HepG2 (cell line): ENCODE measurements around the gene CTAGE1. TPM values are rescaled to one million over a fixed set of nuclear protein-coding genes. Genes with fewer than 3 reads are reported as not detected.

Experiments used
- ATAC-seq: fragments of 200-7000 bp; cut with Tn5 transposase; 3 replicates; pipeline ENCODE4 v1.9.1; 2020; ENCODE audit warnings: mild to moderate bottlenecking, moderate library complexity
- BruUV-seq: library from RNA; stranded (reverse); fragments of 400-500 nt; replicated peaks from 2 replicates; lab custom pipeline; 2021; lab: Mats Ljungman, UMichigan
- CTCF ChIA-PET: fragments of 300-600 bp; formaldehyde crosslinking; extraction: SDS; loops from one replicate; lab custom pipeline; 2021; ENCODE audit warnings: low total read pairs, inconsistent platforms, low intra/inter-chr PET ratio; lab: Yijun Ruan, JAX
- POLR2A ChIA-PET: fragments of 350-600 bp; sonication (Branson Sonifier 250); formaldehyde crosslinking; loops from one replicate; lab custom pipeline; 2020; ENCODE audit warnings: antibody characterized with exemption, inconsistent platforms; lab: Yijun Ruan, JAX
- DNase-seq: peaks from one replicate; pipeline ENCODE4 v3.0.0-alpha.2; 2015; ENCODE audit warnings: low spot score
- FAIRE-seq: peaks from 3 replicates; lab custom pipeline; 2011; peaks lifted over from hg19 to GRCh38; lab: Jason Lieb, UNC
- H2AFZ ChIP-seq: one replicate; pipeline ENCODE4 v1.6.1; 2011; ENCODE audit warnings: low read length, inconsistent platforms
- H3K27ac ChIP-seq: fragments of 300-600 bp; 3 replicates; pipeline ENCODE4 v1.8.0; 2011; ENCODE audit warnings: mixed run types, mild to moderate bottlenecking, mixed read lengths, low read length, inconsistent platforms; ENCODE audit not compliant: insufficient read depth; ENCODE audit errors: extremely low read length
- H3K27me3 ChIP-seq, 2 experiments: fragments of 200-600 bp in 1 of 2; 2 replicates in 1 of 2; 3 replicates in 1 of 2; pipeline versions ENCODE4 v1.6.0 to v1.8.0; 2011; ENCODE audit warnings: low read length in 2 of 2, mild to moderate bottlenecking in 2 of 2, moderate library complexity in 2 of 2, inconsistent platforms in 1 of 2; ENCODE audit not compliant: insufficient read depth in 2 of 2, control insufficient read depth in 1 of 2
- H3K36me3 ChIP-seq, 2 experiments: fragments of 200-600 bp in 1 of 2; replicated peaks in 1 of 2; 2 replicates in 1 of 2; 3 replicates in 1 of 2; pipeline versions ENCODE4 v1.5.1 to v1.8.0; 2011; ENCODE audit warnings: low read length in 2 of 2, inconsistent platforms in 1 of 2; ENCODE audit not compliant: insufficient read depth in 2 of 2, control insufficient read depth in 1 of 2
- H3K4me1 ChIP-seq: 2 replicates; pipeline ENCODE4 v1.5.1; 2012; ENCODE audit warnings: low read length, inconsistent platforms; ENCODE audit not compliant: insufficient read depth
- H3K4me2 ChIP-seq: 2 replicates; pipeline ENCODE4 v1.6.0; 2011; ENCODE audit warnings: low read depth, low read length, inconsistent platforms
- H3K4me3 ChIP-seq, 3 experiments: fragments of 200-600 bp in 1 of 3; sonication (generic), shearing (Covaris generic) in 1 of 3; replicated peaks in 1 of 3; 2 replicates each; pipeline ENCODE4 v1.5.1; 2011 to 2016; ENCODE audit warnings: low read length in 3 of 3, inconsistent platforms in 2 of 3, low read depth in 2 of 3, mild to moderate bottlenecking in 2 of 3, control low read depth in 1 of 3, mixed read lengths in 1 of 3; ENCODE audit not compliant: insufficient read depth in 1 of 3
- H3K79me2 ChIP-seq: one replicate; pipeline ENCODE4 v1.6.1; 2011; ENCODE audit warnings: low read length, inconsistent platforms; ENCODE audit not compliant: insufficient read depth
- H3K9ac ChIP-seq: 2 replicates; pipeline ENCODE4 v1.6.0; 2011; ENCODE audit warnings: mild to moderate bottlenecking, low read depth, low read length, inconsistent platforms; ENCODE audit not compliant: insufficient read depth
- H3K9me3 ChIP-seq: 2 replicates; pipeline ENCODE4 v1.5.1; 2012; ENCODE audit warnings: mild to moderate bottlenecking, low read length
- H4K20me1 ChIP-seq: 2 replicates; pipeline ENCODE4 v1.6.0; 2011; ENCODE audit warnings: inconsistent platforms, mild to moderate bottlenecking, low read length, moderate library complexity; ENCODE audit not compliant: insufficient read depth
- EP300 ChIP-seq, 3 experiments: sonication (generic) in 1 of 3; formaldehyde crosslinking in 1 of 3; IDR thresholded peaks; 2 replicates each; pipeline versions ENCODE4 v1.5.1 to v1.6.1; 2011 to 2020; ENCODE audit warnings: low read depth in 2 of 3, low read length in 2 of 3, borderline replicate concordance in 1 of 3, improper control_type of control experiment in 1 of 3, mild to moderate bottlenecking in 1 of 3, missing genetic modification reagents in 1 of 3, moderate library complexity in 1 of 3
- GMEB2 ChIP-seq: IDR thresholded peaks from 2 replicates; pipeline ENCODE4 v1.6.1; 2016; ENCODE audit warnings: missing biosample characterization, missing genetic modification reagents, low read depth
- HNRNPLL ChIP-seq: fragments of 200-400 bp; formaldehyde crosslinking; IDR thresholded peaks from 2 replicates; pipeline ENCODE4 v1.6.1; 2017; ENCODE audit warnings: mild to moderate bottlenecking, low read depth, low read length; ENCODE audit not compliant: poor library complexity, severe bottlenecking
- KDM3A ChIP-seq: IDR thresholded peaks from 2 replicates; pipeline ENCODE4 v1.6.1; 2018; ENCODE audit warnings: low read depth, missing compliant biosample characterization
- MNT ChIP-seq: fragments of 450-650 bp; IDR thresholded peaks from 2 replicates; pipeline ENCODE4 v1.6.1; 2016
- NONO ChIP-seq, 2 experiments: fragments of 450-650 bp in 1 of 2; sonication (generic) in 1 of 2; formaldehyde crosslinking in 1 of 2; IDR thresholded peaks in 1 of 2; conservative IDR thresholded peaks in 1 of 2; 2 replicates each; pipeline versions ENCODE4 v1.6.1 to v1.8.0; 2017 to 2022; ENCODE audit warnings: mild to moderate bottlenecking in 1 of 2, missing genetic modification reagents in 1 of 2, moderate library complexity in 1 of 2
- NR3C1 ChIP-seq: sonication (generic); formaldehyde crosslinking; IDR thresholded peaks from 2 replicates; pipeline ENCODE4 v1.4.0; 2020; ENCODE audit warnings: missing genetic modification reagents
- SALL2 ChIP-seq: sonication (generic); formaldehyde crosslinking; IDR thresholded peaks from 2 replicates; pipeline ENCODE4 v1.8.1; 2023; ENCODE audit warnings: mild to moderate bottlenecking, missing genetic modification reagents, inconsistent platforms
- SMARCC2 ChIP-seq: fragments of 450-650 bp; IDR thresholded peaks from 2 replicates; pipeline ENCODE4 v1.6.1; 2017; ENCODE audit warnings: antibody characterized with exemption, mild to moderate bottlenecking
- TEAD2 ChIP-seq: sonication (generic); formaldehyde crosslinking; IDR thresholded peaks from 2 replicates; pipeline ENCODE4 v1.9.0; 2021; ENCODE audit warnings: missing genetic modification reagents
- ZFP41 ChIP-seq: sonication (generic); formaldehyde crosslinking; IDR thresholded peaks from 2 replicates; pipeline ENCODE4 v1.4.0; 2020; ENCODE audit warnings: mild to moderate bottlenecking, missing genetic modification reagents, borderline replicate concordance
- ZNF180 ChIP-seq: sonication (generic); formaldehyde crosslinking; IDR thresholded peaks from 2 replicates; pipeline ENCODE4 v1.4.0; 2020; ENCODE audit warnings: low read depth, missing genetic modification reagents, borderline replicate concordance
- ZNF280B ChIP-seq: sonication (generic); formaldehyde crosslinking; IDR thresholded peaks from 2 replicates; pipeline ENCODE4 v1.5.0; 2020; ENCODE audit warnings: missing genetic modification reagents, mild to moderate bottlenecking, borderline replicate concordance
- ZNF451 ChIP-seq: sonication (generic); formaldehyde crosslinking; IDR thresholded peaks from 2 replicates; pipeline ENCODE4 v1.5.0; 2020; ENCODE audit warnings: mild to moderate bottlenecking, missing genetic modification reagents
- ZNF724P ChIP-seq: sonication (generic); formaldehyde crosslinking; IDR thresholded peaks from 2 replicates; pipeline ENCODE4 v1.8.0; 2022; ENCODE audit warnings: missing genetic modification reagents, borderline replicate concordance
- ZNF792 ChIP-seq: IDR thresholded peaks from 2 replicates; pipeline ENCODE4 v1.6.1; 2016
- WGBS: methylation state at CpG from one replicate; pipeline ENCODE4 v1.1.6; 2017; ENCODE audit warnings: low lambda C conversion rate; 5-methylcytosine and 5-hydroxymethylcytosine counted together
- in situ Hi-C: cut with HindIII; loops from 2 replicates; pipeline ENCODE4 v1.10.0; 2017; ENCODE audit warnings: low pct_unique_long_range_greater_than_20kb; ENCODE audit not compliant: extremely low pct_ligation_motif_present
- intact Hi-C: fragments of 100-400 bp; cut with micrococcal nuclease; formaldehyde crosslinking; loops from one replicate; pipeline ENCODE4 v1.10.0; 2022; ENCODE audit not compliant: unreplicated experiment
- polyA plus RNA-seq, 8 experiments: library from polyadenylated mRNA; depleted of rRNA in 3 of 8; stranded (reverse) in 7 of 8; unstranded in 1 of 8; fragments of >200 nt; fragmentation: Illumina TruSeq in 4 of 8; extraction: Trizol in 4 of 8; gene quantifications; 2 replicates each; pipeline versions ENCODE4 v1.2.1 to v1.2.3, GENCODE V29; 2011 to 2016; ENCODE audit warnings: low read depth in 4 of 8, missing spikeins in 1 of 8, mixed read lengths in 1 of 8; ENCODE audit not compliant: insufficient read depth in 1 of 8
- total RNA-seq, 5 experiments: library from RNA; depleted of rRNA; stranded (reverse); fragments of >200 nt; fragmentation: Illumina TruSeq; extraction: Trizol; gene quantifications; 2 replicates each; pipeline ENCODE4 v1.2.3, GENCODE V29; 2016; ENCODE audit warnings: low read depth in 1 of 5

The CTAGE1 gene
- total and polyA plus RNA-seq, 2 of the 13 experiments (the other 11 are each of a cell fraction or from before 2014, with no cell fraction given): 0.02 TPM; not detected in 1

GRCh38 chr18:22409445-22409844 is 8.3 kb downstream of the CTAGE1 start:
- in situ Hi-C loops: no loop called here
- TF ChIP-seq MNT: no peak
- no peak for TF ChIP-seq EP300 (IDR thresholded peaks at IDR 0.05; ENCODE audit: low read depth in 2 of 2, low read length in 2 of 2)
- no peak for TF ChIP-seq EP300 (CRISPR knock-in tag; IDR thresholded peaks at IDR 0.05; ENCODE audit: borderline replicate concordance)
- no peak for TF ChIP-seq ZNF180 (CRISPR knock-in tag)
- no peak for TF ChIP-seq ZNF724P
- no peak for TF ChIP-seq ZNF280B (CRISPR knock-in tag)
- TF ChIP-seq ZFP41: no peak
- TF ChIP-seq GMEB2: no peak
- no peak for TF ChIP-seq SALL2 (CRISPR knock-in tag)
- no peak for TF ChIP-seq SMARCC2
- no peak for TF ChIP-seq ZNF451 (CRISPR knock-in tag)
- no peak for TF ChIP-seq HNRNPLL
- TF ChIP-seq NR3C1 (CRISPR knock-in tag): no peak
- no peak for TF ChIP-seq ZNF792 (CRISPR knock-in tag)
- no peak for TF ChIP-seq KDM3A (CRISPR knock-in tag)
- TF ChIP-seq NONO (IDR thresholded peaks at IDR 0.05): no peak
- TF ChIP-seq NONO (CRISPR knock-in tag; conservative IDR thresholded peaks at IDR 0.05): no peak
- TF ChIP-seq TEAD2: no peak
- TF ChIP-seq, all 625 proteins: peak for 0

More at GRCh38 chr18:22409445-22409844, 8.3 kb downstream of the CTAGE1 start:
- no peak for ATAC-seq
- no peak overlapping the region for H3K4me3 ChIP-seq
- no peaks in the 10 kb centered on the region for H3K36me3 ChIP-seq
- CTCF ChIA-PET: no interaction called here
- H2AFZ ChIP-seq: no peak overlapping the region
- no peak overlapping the region for H3K4me2 ChIP-seq
- H3K9ac ChIP-seq: no peak overlapping the region
- no peaks in the 10 kb centered on the region for H4K20me1 ChIP-seq
- H3K9me3 ChIP-seq: peaks cover 6% of the 10 kb centered on the region; the same call in 1 of the 2 replicates
- POLR2A ChIA-PET: no interaction called here
- no peak overlapping the region for H3K27ac ChIP-seq
- no peaks in the 10 kb centered on the region; a peak in 1 of 5 replicates for H3K27me3 ChIP-seq
- no peak for DNase-seq
- no TSS peak for BruUV-seq
- FAIRE-seq: no peak
- no peaks in the 10 kb centered on the region for H3K4me1 ChIP-seq
- WGBS: 54% methylated on average over 1 of the region's 1 CpG
- H3K79me2 ChIP-seq: no peaks in the 10 kb centered on the region
- intact Hi-C loops: no loop called here
